ENCODE measurements around the gene DAAM2.

Gene DAAM2

GRCh38 chr6:39843305-39844020 lies 51.3 kb downstream of the DAAM2 start:
- in situ Hi-C loops (cut with MboI; ENCODE audit: low sequenced_read_pairs), result no loop called here

GRCh38 chr6:39844866-39845265 lies 52.7 kb downstream of the DAAM2 start:
- in situ Hi-C loops (cut with MboI; ENCODE audit: low sequenced_read_pairs), result no loop called here

- in situ Hi-C loops (cut with MboI; ENCODE audit: low sequenced_read_pairs), result no loop called here
Observed at GRCh38 chr6:39847221-39847620, 55.0 kb downstream of the DAAM2 start.

- in situ Hi-C loops (cut with MboI; ENCODE audit: low sequenced_read_pairs), result no loop called here
Observed at GRCh38 chr6:39848171-39848570, 56.0 kb downstream of the DAAM2 start.

- in situ Hi-C loops (cut with MboI; ENCODE audit: low sequenced_read_pairs), result no loop called here
Observed at GRCh38 chr6:39849228-39849627, 57.1 kb downstream of the DAAM2 start.

GRCh38 chr6:39849764-39850163 lies 57.6 kb downstream of the DAAM2 start:
- in situ Hi-C loops (cut with MboI; ENCODE audit: low sequenced_read_pairs), result no loop called here

GRCh38 chr6:39850736-39851297 lies 58.6 kb downstream of the DAAM2 start:
- in situ Hi-C loops (cut with MboI; ENCODE audit: low sequenced_read_pairs), result no loop called here

GRCh38 chr6:39851331-39851730 lies 59.2 kb downstream of the DAAM2 start:
- in situ Hi-C loops (cut with MboI; ENCODE audit: low sequenced_read_pairs), result no loop called here

GRCh38 chr6:39852324-39852723 lies 60.1 kb downstream of the DAAM2 start:
- in situ Hi-C loops (cut with MboI; ENCODE audit: low sequenced_read_pairs), result no loop called here

GRCh38 chr6:39853604-39854003 lies 61.4 kb downstream of the DAAM2 start:
- in situ Hi-C loops (cut with MboI; ENCODE audit: low sequenced_read_pairs), result no loop called here

GRCh38 chr6:39855356-39855995 lies 63.3 kb downstream of the DAAM2 start:
- in situ Hi-C loops (cut with MboI; ENCODE audit: low sequenced_read_pairs), result no loop called here

- in situ Hi-C loops (cut with MboI; ENCODE audit: low sequenced_read_pairs), result no loop called here
Observed at GRCh38 chr6:39859025-39859424, 66.8 kb downstream of the DAAM2 start.

- in situ Hi-C loops (cut with MboI; ENCODE audit: low sequenced_read_pairs), result no loop called here
Observed at GRCh38 chr6:39861663-39862062, 69.5 kb downstream of the DAAM2 start.

GRCh38 chr6:39865011-39865888 lies 73.1 kb downstream of the DAAM2 start:
- in situ Hi-C loops (cut with MboI; ENCODE audit: low sequenced_read_pairs), result no loop called here

GRCh38 chr6:39867592-39867991 lies 75.4 kb downstream of the DAAM2 start:
- in situ Hi-C loops (cut with MboI; ENCODE audit: low sequenced_read_pairs), result no loop called here

GRCh38 chr6:39870950-39871349 lies 78.8 kb downstream of the DAAM2 start:
- in situ Hi-C loops (cut with MboI; ENCODE audit: low sequenced_read_pairs), result no loop called here

GRCh38 chr6:39873439-39873838 lies 81.3 kb downstream of the DAAM2 start:
- in situ Hi-C loops (cut with MboI; ENCODE audit: low sequenced_read_pairs), result no loop called here

- in situ Hi-C loops (cut with MboI; ENCODE audit: low sequenced_read_pairs), result no loop called here
Observed at GRCh38 chr6:39876111-39876510, 83.9 kb downstream of the DAAM2 start.

GRCh38 chr6:39876826-39877225 lies 84.7 kb downstream of the DAAM2 start:
- in situ Hi-C loops (cut with MboI; ENCODE audit: low sequenced_read_pairs), result no loop called here

GRCh38 chr6:39879535-39879934 lies 87.4 kb downstream of the DAAM2 start:
- in situ Hi-C loops (cut with MboI; ENCODE audit: low sequenced_read_pairs), result no loop called here

GRCh38 chr6:39880594-39880993 lies 88.4 kb downstream of the DAAM2 start:
- in situ Hi-C loops (cut with MboI; ENCODE audit: low sequenced_read_pairs), result no loop called here
